GM12875 (cell line): ENCODE data around the gene ZNF579.

ENCODE experiments used
- H3K4me3 ChIP-seq: one replicate; pipeline ENCODE4 v1.5.1; 2011; ENCODE audit warnings: low read depth, low read length, control low read depth
- CTCF ChIP-seq: IDR thresholded peaks from 2 replicates; pipeline ENCODE4 v1.5.1; 2011; ENCODE audit warnings: low read depth, mild to moderate bottlenecking, control low read depth, inconsistent platforms, low read length, moderate library complexity, borderline replicate concordance; ENCODE audit not compliant: insufficient read depth

The ZNF579 gene

GRCh38 chr19:55545443-55545842 lies 35.2 kb downstream of the ZNF579 start, which contains the start of gene SBK3:
SBK3 (minus strand) TSS chr19:55545543; CDS start chr19:55545543, 0 bp downstream.
- H3K4me3 ChIP-seq: no peak within 1 kb of the TSS
- no peak for TF ChIP-seq CTCF

DNA sequence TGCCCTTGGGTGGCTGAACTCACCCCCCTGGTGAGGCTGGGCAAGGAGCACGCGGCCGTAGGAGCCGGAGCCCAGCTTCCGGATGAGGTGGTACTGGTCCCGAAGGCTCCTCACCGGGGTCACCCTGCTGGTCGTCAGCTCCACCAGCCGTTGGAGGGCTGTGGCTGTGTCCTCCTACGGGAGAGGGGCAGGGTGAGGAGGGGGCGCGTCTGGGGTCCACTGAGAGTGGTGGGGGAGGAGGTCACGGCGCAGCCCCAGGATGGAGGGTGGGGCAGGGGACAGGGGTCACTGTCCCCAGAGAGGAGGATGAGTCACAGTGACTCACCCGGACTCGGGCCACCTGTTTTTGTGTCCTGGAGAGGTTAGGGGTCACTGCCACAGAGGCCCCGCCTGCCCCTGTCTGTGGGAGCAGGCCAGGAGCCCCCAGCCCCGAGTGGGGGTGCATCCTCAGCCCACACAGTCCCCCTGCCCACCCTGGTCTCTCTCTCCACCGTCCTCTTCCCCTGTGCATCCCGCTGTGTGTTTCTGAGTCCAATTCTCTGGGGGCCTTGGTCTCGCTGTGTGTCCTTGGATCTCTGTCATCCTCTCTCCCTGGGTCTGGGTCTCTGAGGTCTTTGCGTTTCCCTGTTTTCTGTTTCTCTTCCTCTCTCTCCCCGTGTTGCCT lies 35.7 kb downstream of the ZNF579 start:
- no peak overlapping the region for H3K4me3 ChIP-seq
- no peak for TF ChIP-seq CTCF

DNA sequence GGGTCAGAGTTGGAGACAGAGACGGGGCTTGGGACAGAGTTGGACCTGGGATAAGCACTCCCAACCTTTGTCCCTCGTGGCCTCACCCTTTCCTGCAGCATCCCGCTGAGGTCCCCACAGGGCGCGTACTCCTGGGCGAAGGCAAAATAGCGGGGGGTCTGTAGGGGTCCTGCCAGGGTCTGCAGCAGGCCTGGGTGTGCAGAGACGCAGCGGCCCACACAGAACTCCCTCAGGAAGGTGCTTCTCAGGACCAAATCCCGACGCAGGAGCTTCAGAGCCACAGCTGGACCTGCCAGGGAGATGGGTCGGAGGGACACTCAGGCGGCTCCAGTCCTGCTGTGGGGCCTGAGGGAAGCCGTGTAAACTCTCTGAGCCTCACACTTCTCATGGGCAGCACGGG lies 36.6 kb downstream of the ZNF579 start:
- TF ChIP-seq CTCF: no peak

GRCh38 chr19:55543567-55543966 lies 37.1 kb downstream of the ZNF579 start:
- H3K4me3 ChIP-seq: no peak overlapping the region
- TF ChIP-seq CTCF: no peak

More for the DNA sequence above, 36.6 kb downstream of the ZNF579 start:
- no peak overlapping the region for H3K4me3 ChIP-seq

DNA sequence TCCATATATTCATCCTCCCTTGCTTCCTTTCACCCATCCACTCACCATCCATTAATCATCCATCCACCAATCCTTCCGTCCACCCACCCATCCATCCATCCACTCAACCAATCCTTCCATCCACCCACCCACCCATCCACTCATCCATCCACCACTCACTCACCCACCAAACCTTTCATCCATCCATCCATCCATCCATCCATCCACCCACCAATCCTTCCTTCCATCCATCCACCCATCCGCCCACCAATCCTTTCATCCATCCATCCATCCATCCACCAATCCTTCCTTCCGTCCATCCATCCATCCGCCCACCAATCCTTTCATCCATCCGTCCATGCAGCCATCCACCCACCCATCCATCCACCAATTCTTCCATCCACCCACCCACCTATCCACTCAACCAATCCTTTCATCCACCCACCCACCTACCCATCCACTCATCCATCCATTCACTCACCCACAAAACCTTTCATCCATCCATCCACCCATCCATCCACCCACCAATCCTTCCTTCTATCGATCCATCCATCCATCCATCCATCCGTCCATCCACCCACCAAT lies 38.3 kb downstream of the ZNF579 start:
- no peak for TF ChIP-seq CTCF
- no peak overlapping the region for H3K4me3 ChIP-seq

- H3K4me3 ChIP-seq: no peak overlapping the region
- no peak for TF ChIP-seq CTCF
Observed at GRCh38 chr19:55541091-55541490, 39.6 kb downstream of the ZNF579 start.

GRCh38 chr19:55540619-55541018 lies 40.0 kb downstream of the ZNF579 start:
- no peak overlapping the region for H3K4me3 ChIP-seq
- no peak for TF ChIP-seq CTCF
